GM18502 (cell line): ENCODE results near the gene PTPDC1.

Experiments
- ATAC-seq: cut with Tn5 transposase; IDR thresholded peaks from one replicate; pipeline ENCODE4 v1.9.1; 2021; ENCODE audit warnings: mild to moderate bottlenecking; ENCODE audit not compliant: unreplicated experiment, poor library complexity

Gene PTPDC1

GRCh38 chr9:94139672-94140417 is 55.6 kb downstream of the PTPDC1 start:
- ATAC-seq = no peak

GRCh38 chr9:94140418-94140780 is 56.1 kb downstream of the PTPDC1 start:
- no peak for ATAC-seq

- ATAC-seq = no peak
These were observed 56.8 kb downstream of the PTPDC1 start for GRCh38 chr9:94140791-94141790.

- ATAC-seq = no peak
These were observed 58.1 kb downstream of the PTPDC1 start for GRCh38 chr9:94142353-94142752.

GRCh38 chr9:94144394-94144793 is 60.1 kb downstream of the PTPDC1 start:
- no peak for ATAC-seq

- no peak for ATAC-seq
These were observed 61.4 kb downstream of the PTPDC1 start for GRCh38 chr9:94145640-94146039.

- no peak for ATAC-seq
These were observed 63.5 kb downstream of the PTPDC1 start for GRCh38 chr9:94147776-94148175.

GRCh38 chr9:94148419-94148818 is 64.2 kb downstream of the PTPDC1 start:
- no peak for ATAC-seq

GRCh38 chr9:94149696-94150095 is 65.4 kb downstream of the PTPDC1 start:
- no peak for ATAC-seq

- no peak for ATAC-seq
These were observed 66.1 kb downstream of the PTPDC1 start for GRCh38 chr9:94150279-94150828.

GRCh38 chr9:94150890-94151650 is 66.8 kb downstream of the PTPDC1 start:
- ATAC-seq = no peak

- no peak for ATAC-seq
These were observed 69.6 kb downstream of the PTPDC1 start for GRCh38 chr9:94153905-94154304.

GRCh38 chr9:94156348-94157049 is 72.2 kb downstream of the PTPDC1 start:
- ATAC-seq = no peak

GRCh38 chr9:94157050-94157801 is 73.0 kb downstream of the PTPDC1 start:
- no peak for ATAC-seq
